ENCODE measurements around the gene AGMAT.

GRCh38 chr1:15538771-15539170, 46.1 kb downstream of the AGMAT start:
- TF ChIP-seq CTCF (conservative IDR thresholded peaks at IDR 0.05; ENCODE audit: low read depth, low read length): no peak
- no peak for TF ChIP-seq POLR2A (IDR thresholded peaks at IDR 0.05; ENCODE audit: low read depth, low read length)
- TF ChIP-seq RAD21 (IDR thresholded peaks at IDR 0.05; ENCODE audit: low read length): no peak
- no peak for TF ChIP-seq SMC3 (IDR thresholded peaks at IDR 0.05; ENCODE audit: low read depth, low read length)
- no peak for TF ChIP-seq CEBPB (IDR thresholded peaks at IDR 0.05; ENCODE audit: low read depth, low read length)
- TF ChIP-seq FOS (IDR thresholded peaks at IDR 0.05; ENCODE audit: low read depth, low read length): no peak

Measured in IMR-90 (cell line).